Measurements from ENCODE around the gene NF1.
"Not testable (repeated sequence)": the region's sequence is repeated elsewhere in the genome, so short reads cannot be mapped to it uniquely, and the experiment has no call there.

NF1 gene

DNA sequence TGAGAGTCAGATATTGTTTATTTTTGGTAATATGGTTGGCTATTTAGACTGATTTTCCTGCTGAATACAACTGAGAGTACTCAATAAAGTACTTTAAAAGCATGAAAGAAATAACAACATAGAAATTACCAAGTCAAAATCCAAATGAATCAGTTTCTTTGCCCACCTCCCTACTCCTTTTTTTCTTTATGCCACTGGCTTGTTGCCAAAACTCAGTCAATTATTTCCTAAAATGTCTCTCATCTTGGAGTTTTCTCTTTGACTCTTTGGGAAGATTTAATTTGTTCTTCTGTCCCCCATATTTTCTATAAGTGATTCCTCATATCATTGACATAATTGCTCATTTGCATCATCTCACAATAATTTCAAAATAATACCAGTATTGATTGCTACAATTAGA lies 204.8 kb downstream of the NF1 start:
- no peak for DNase-seq (ENCODE audit: low read depth)

DNA sequence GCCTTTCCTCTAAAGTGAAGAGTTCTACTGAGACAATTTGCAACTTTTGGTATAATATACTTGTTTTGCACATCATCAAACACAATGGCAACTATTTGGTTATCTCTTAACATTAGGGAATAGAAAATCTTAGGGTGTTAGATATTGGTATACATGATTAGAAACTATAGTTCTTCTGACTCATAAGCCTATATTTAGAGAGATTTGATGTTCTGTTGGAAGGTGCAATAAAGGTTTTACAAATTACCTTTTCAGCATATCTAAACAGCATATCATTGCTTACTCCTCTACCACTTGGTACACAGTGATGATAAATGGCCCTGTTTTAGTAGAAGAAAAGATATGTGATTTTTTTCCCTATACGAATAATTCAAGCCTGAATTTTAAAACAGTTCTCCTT lies 212.9 kb downstream of the NF1 start:
- no peak for DNase-seq (ENCODE audit: low read depth)

DNA sequence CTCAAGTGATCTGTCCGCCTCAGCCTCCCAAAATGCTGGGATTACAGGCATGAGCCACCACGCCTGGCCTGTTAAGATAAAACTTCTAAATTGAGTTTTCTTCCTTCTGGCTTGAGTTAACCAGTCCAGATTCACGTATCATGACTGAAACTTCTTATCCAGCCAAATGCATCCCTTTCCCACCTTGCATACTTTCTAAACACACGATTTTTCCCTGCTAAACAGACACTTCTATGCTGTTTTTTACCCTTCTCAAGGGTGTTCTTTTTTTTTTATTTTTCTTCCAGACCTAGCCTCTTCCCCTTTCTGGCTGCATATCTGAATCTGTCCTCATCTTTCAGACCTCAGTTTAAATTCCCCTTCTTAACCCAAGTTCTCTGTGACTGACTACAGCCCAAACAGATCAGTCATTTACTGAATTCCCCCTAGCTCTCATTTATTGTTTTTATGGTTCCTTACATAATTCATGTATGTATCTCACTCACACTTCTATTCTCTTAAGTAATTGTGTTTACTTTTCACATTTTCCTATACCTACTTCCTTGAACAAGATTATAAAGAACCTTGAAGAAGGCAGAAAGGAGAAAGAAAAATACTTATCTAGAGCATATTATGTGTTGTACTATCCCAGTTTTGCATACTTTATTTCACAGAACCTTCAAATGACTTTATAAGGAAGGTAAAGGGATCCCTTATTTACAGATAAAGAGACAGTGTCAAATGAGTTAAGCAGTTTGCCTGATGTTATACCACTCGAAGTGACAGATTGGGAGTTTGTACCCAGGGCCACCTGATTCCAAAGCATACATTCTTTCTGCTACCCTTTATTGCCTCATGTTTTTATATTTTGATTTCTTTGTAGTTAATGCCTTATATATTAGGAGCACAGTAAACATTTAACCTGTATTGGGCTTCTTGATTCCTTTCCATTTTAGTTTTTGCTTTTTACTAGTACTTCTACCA lies 213.9 kb downstream of the NF1 start:
- DNase-seq (ENCODE audit: low read depth): no peak

DNA sequence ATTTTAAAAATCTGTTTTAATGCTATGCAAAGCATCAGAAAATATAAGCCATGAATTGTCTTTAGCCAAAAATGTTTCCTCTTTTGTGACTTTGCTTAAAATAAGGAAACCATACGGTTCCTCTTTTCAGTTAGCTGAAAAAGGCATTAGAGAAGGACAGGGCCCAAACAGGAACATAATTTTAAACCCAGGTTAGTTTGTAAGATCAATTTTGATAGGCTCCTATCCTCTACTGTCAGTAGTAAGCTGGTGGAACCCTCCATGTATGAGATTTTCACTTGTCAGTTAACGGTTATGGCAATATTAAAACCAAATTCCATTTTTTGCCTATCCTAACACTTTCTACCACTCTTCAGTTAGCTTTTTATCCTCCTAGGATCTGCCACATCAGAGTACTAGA lies 214.8 kb downstream of the NF1 start:
- no peak for DNase-seq (ENCODE audit: low read depth)

DNA sequence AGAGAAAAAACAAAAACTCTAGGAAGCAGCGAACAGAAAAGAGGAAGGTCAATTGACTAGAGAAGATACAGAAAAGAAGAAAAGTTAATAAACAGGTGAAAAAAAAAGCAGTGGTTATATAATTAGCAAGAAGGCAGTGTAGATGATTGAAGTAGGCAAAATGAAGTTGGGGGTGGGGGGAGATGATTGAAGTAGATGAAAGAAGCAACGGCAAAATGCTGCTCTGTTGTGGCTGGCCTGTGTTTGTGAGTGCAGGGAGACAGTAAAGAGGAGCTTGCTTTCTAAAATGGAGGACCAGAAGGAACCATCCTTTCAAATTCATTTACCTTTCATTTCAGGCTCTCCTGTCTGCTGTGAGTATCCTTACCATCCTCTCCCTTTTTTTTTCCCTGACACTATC lies 215.5 kb downstream of the NF1 start:
- DNase-seq (ENCODE audit: low read depth): peak; percentile 42

DNA sequence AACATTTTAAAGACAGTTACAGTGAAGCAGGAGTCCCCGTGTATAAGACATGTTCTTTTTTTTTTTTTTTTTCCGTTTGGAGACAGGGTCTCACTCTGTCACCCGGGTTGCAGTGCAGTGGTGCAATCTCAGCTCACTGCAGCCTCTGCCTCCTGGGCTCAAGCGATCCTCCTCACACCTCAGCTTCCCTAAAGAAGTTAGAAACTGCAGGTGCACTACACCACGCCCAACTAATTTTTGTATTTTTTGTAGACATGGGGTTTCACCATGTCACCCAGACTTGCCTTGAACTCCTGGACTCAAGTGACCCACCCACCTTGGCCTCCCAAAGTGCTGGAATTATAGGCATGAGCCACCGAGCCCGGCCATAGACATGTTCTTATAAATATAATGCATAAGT lies 216.1 kb downstream of the NF1 start:
- DNase-seq (ENCODE audit: low read depth): no peak

DNA sequence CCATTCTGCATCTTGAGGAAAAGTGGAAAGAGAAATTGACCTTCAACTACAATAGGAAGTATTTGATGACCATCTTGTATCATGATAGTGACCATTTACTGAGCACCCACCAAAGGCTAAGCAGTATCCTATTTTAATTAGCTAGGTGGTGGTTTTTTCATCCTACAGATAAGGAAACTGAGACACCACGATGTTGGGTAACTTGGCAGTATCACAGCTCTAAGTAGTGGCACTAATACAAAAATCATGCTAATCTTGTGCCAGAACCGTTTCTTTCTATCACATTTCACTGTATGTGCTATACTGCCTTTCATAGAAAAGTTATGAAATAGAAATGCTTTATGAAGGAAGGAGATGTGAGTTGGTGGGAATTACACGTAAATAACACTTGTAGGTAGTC lies 216.7 kb downstream of the NF1 start:
- no peak for DNase-seq (ENCODE audit: low read depth)

DNA sequence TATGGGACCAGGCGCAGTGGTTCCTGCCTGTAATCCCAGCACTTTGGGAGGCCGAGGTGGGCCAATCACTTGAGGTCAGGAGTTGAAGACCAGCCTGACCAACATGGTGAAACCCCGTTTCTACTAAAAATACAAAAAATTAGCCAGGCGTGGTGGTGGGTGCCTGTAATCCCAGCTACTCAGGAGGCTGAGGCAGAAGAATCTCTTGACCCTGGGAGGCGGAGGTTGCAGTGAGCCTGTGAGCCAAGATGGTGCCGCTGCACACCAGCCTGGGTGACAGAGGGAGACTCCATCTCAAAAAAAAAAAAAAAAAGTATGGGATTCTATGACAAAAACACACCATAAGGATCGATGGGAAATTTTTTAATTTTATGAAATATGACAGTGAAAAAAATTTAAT lies 217.4 kb downstream of the NF1 start:
- DNase-seq (ENCODE audit: low read depth): not testable (repeated sequence)

DNA sequence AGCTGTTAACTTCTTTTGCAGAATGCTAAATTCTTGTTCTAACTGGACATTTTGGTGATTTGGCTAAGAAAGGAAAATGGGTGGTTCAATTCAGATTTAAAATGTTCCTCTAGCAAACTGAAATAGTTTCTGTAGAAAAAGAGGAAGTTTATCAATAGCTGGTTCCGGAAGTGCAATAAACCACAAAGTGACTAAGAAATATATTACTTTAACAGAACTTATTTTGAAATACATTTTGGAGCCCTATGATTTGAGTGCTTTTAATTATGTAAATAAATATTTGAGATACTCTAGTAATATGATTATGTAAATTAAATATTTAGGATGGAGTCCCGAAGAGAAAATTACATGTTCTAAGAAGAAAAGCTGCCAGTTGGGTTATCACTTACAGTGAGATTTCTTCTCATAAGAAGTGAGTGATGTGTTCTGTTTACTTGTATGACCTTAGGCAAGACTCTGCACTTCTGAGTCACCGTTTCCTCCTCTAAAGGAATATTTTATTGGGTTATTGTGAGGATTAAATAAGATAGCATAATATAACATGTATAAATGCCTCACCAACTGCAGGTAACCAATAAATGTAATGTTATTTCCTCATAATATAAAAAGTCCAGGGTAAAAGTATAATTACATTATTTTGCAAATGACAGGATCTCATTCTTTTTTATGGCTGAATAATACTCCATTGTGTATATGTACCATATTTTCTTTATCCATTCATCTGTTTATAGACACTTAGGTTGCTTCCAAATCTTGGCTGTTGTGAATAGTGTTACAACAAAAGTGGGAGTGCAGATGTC lies 219.4 kb downstream of the NF1 start, which contains the start of gene EVI2B:
Gene EVI2B, minus strand, starts transcription at position 73 of the 800 bp plus-strand sequence. CDS start 8,445 bp downstream, outside the sequence.
- DNase-seq (ENCODE audit: low read depth): no peak

DNA sequence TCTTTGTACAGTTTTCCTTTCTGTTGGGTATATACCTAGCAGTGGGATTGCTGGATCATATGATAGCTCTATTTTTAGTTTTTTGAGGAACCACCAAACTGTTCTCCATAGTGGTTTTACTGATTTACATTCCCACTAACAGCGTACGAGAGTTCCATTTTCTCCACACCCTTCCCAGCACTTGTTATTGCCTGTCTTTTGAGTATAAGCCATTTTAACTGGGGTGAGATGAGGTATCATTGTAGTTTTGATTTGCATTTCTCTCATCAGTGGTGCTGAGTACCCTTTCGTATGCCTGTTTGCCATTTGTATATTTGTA lies 220.0 kb downstream of the NF1 start:
- DNase-seq (ENCODE audit: low read depth): no peak

DNA sequence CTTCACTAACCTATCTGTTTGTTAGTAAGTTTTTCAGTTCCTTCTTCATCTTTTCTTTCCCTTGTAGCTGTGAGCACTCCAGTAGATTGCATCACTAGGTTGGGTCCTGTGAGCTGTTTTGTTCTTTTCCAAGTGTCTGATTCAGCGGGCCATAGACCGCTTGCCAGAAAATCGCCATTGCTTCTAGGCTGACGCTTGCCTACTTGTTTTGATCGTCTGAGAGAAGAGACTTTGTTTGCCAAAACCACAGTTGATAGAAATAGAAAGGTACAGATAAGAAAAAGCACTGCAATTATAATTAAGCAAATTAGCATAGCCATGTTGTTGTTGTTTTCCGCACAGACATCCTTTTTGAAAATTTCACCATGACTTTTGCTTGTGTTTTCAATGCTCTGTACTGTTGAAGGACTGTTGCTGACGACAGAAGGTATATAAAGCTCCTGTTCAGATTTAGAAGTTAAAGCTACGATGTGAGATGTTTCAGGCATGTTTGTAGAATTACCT lies 223.6 kb downstream of the NF1 start:
- DNase-seq (ENCODE audit: low read depth): no peak

DNA sequence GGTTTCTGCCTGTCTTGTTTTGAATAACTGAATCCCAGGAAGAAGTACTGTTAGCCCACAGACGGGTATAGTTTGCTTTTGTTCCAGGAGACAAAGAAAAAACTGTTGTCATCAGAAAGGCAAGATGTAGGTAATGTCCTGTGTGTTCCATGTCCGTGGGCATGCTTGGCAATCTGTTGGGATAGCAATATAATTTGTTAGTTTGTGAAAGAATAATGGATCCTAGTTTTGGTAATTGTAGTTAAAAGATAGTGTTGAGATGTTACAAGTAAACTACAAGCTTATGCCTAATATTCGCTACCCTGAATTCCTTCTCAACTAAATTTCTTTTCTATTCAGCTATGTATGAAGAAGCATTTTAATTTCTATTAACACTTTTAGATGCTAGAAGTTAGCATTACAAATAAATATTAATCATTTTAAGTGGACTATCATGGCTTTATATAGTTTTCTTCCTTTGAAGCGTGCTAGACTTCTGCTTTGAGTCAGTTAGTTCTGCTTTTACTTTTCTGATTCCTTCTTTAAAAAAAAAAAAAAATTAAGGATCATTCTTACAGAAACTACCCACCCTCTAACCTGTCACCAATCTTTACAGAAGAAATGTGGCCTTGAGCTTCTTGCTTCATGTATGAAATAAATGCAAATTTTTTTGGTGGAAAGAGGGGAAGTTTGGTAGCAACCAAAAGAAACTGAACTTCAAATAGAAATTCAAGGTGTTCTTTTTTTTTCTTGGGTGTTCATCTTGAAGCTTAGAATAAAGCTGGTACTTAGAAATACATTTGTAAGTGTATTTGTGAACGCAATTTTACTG lies 224.3 kb downstream of the NF1 start:
- DNase-seq (ENCODE audit: low read depth): no peak

DNA sequence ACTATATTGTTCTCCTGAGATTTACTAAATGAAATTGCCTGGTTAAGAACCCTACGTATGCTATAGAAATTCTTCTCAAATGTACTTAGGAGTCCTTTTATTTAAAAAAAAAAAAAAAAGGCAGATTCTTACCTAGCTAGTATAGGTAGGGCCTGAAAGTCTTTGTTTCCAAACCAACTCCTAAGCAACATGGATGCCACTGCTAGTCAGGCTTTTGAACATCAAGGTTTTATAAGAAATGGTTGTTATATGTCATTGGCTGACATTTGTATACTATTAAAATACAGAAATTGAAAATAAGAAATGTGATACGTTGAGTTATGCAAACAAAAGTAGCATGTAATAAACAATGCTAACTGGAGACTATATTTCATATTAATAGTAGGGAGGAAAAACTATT lies 225.5 kb downstream of the NF1 start:
- DNase-seq (ENCODE audit: low read depth): no peak

DNA sequence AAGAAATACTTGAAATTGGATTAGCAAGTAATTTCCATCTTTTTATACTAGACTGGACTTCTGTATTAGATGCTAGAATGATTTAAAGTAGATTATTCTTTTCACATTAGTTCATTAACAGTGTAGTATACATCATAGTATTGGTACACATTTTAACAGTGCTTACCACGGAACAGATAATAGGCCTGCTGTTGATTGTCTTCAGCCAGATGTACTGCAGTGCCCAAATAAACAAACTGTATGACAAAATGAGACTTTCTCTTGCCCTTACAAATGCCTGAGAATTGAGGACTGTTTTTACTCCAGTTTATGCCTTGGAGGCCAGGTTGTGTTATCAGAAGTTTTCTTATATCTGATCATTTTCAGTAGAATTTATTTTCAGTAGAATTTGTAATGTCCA lies 226.0 kb downstream of the NF1 start:
- no peak for DNase-seq (ENCODE audit: low read depth)

DNA sequence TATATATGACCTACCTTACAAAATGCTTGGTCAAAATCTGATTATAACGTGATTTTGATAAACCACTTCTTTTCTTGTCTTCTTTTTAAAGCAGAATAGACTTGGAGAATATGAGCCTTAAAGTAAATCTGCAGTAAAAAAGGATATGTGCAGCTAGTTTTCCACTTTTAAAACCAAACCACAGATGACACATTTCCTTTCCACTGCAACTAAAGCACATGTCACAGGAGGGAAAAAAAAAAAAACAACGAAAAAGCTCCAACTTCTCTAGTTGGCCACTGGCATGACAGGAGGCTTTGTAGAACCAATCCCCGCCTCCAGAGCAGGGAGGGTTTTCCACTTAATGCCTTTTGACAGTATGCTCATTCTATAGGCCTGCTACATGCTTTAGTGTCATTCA lies 226.7 kb downstream of the NF1 start, which contains the start of gene EVI2A:
Gene EVI2A, minus strand, starts transcription at position 142 of the 400 bp plus-strand sequence. CDS start 2,609 bp downstream, outside the sequence.
- peak; percentile 75 for DNase-seq (ENCODE audit: low read depth)

DNA sequence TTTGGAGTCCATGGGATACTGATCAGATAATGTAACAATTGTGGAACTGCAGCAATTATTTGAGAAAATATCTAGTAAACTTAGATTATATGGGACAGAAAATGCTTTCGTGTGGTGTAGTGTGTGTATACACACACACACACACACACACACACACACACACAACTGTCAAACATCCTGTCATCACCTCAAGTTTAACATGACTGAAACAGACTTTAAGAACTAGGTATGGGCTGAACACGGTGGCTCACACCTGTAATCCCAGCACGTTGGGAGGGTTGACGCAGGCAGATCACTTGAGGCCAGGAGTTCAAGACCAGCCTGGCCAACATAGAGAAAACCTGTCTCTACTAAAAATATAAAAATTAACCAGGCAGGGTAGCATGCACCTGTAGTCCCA lies 227.2 kb downstream of the NF1 start:
- DNase-seq (ENCODE audit: low read depth): no peak

DNA sequence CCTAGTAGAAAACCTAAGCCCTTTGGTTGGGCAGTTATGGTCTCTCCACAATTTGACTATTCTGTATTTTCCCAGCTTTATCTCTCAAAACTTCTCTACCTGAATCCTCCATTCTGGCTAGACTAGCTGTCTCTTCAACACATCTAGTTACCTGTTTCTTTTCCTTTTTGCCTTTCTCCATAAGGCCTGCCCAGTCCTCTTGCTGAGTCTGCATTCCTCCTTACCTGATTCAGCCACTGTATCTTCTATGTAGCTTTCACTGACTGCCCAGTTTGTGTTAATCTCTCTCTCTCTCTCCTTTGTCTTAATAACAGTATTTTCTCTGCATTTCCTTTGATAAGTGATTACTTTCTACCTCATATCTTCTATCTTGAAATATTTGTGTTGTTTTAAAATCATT lies 228.8 kb downstream of the NF1 start:
- DNase-seq (ENCODE audit: low read depth): no peak

DNA sequence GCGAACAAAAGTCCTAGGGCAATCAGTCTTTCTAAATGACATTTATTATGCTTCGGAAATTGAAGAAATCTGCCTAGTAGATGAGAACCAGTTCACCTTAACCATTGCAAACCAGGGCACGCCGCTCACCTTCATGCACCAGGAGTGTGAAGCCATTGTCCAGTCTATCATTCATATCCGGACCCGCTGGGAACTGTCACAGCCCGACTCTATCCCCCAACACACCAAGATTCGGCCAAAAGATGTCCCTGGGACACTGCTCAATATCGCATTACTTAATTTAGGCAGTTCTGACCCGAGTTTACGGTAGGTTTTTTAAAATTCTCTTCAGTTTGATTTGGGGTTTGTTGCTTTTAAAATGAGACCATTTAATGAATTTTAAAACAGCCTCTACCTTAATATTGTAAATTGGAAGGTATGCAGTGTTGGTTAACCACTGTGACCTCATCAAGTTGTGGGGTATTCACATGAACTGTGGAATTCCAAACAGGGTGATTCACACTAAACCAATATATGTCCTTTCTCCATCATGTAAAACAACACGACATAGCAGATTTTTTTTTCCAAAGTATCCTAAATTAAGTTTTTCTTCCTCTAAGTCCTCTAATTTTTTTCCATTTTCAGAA lies 232.9 kb downstream of the NF1 start:
- DNase-seq (ENCODE audit: low read depth): no peak

DNA sequence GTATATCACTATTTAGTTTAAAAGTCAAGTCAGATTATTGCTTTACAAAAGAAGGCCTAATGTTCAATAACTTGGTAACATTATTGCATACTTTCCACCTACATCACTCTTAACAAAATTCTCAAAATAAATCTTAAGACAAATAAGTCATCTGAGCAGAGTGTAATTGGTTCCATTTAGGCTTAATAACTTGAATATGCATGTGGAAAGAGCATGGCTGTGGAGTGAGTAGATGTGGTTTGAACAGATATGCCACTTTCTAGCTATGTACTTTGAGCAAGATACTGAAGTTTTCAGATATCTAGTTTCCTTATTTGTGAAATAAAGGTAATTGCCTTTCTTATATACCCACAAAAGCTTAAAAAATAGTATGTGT lies 233.4 kb downstream of the NF1 start:
- no peak for DNase-seq (ENCODE audit: low read depth)

DNA sequence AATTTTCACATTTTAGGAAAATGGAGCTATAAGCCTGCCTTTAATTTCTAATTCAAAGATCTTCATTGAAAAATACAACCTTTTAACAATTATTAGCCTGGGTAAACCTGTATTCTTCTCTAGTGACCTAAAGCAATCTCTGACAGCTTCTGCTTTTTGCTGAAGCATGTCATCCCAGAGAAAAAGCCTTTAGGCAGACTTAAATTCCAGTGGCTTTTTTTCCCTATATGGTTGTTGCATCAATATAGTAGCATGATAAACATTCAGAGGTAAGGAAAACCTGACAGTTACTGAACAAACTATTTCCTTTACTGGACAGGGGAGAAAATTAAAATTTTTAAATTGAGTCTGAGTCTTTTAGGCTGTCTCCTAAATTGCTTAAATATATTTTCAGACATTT lies 234.4 kb downstream of the NF1 start:
- DNase-seq (ENCODE audit: low read depth): no peak

DNA sequence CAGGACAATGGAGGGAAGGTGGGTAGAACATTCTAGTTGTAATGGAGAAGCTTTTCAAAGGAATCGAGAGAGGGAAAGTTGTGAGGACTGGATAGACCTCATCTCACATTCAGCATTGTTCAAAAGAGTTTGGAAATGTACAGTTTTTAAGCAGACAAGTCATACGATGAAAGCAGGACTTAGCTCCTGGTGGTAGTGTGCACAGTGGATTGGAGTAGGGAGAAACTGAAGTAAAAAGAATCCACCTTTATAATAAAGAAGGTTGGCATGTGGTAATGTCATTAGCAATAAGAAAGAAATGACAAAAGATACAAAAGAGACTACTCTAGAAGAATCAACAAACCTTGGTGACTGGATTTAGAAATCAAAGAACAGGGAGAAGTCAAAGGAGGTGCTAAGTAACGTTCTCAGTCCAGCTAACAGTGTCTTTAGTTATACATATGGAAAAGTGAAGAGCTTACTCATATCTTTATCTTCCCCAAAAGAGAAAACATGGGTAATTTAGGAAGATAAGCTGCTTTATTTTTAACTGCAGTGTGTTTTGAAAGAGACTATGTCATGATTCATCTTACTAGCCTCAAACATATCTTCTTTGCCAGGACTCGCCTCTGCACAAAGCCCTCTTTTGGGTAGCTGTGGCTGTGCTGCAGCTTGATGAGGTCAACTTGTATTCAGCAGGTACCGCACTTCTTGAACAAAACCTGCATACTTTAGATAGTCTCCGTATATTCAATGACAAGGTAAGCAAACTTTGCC lies 245.3 kb downstream of the NF1 start:
- no peak for DNase-seq (ENCODE audit: low read depth)
